T-helper 17 cell (primary cell): ENCODE measurements around the gene LPAR1. TPM values are rescaled to one million over a fixed set of nuclear protein-coding genes. Genes with fewer than 3 reads are reported as not detected.

Experiments used
- ATAC-seq: fragments of 150-1000 bp; cut with Tn5 transposase; 2 replicates; pipeline ENCODE4 v1.10.0; 2021; ENCODE audit warnings: mild to moderate bottlenecking, moderate library complexity
- DNase-seq, 3 donors: peaks; one replicate each; pipeline versions ENCODE4 v3.0.0 to v3.0.0-alpha.2; 2020 to 2021
- H3K9me3 ChIP-seq: one replicate; pipeline ENCODE4 v1.7.0; 2013; ENCODE audit warnings: low read length, mild to moderate bottlenecking; ENCODE audit not compliant: control insufficient read depth, poor library complexity, severe bottlenecking
- H3K27ac Mint-ChIP-seq: one replicate; pipeline ENCODE4 v1.8.0; 2022; ENCODE audit warnings: mild to moderate bottlenecking, moderate library complexity, mixed read lengths
- H3K27me3 Mint-ChIP-seq: one replicate; pipeline ENCODE4 v1.8.0; 2022; ENCODE audit warnings: mixed read lengths
- H3K36me3 Mint-ChIP-seq: one replicate; pipeline ENCODE4 v1.8.0; 2022; ENCODE audit warnings: low read depth, mixed read lengths
- H3K4me1 Mint-ChIP-seq: one replicate; pipeline ENCODE4 v1.8.0; 2022; ENCODE audit warnings: mild to moderate bottlenecking, mixed read lengths
- H3K4me3 Mint-ChIP-seq: one replicate; pipeline ENCODE4 v1.8.0; 2022; ENCODE audit warnings: mild to moderate bottlenecking, moderate library complexity, mixed read lengths
- total RNA-seq, 4 donors: library from RNA in 2 of 4; stranded (reverse) in 2 of 4; gene quantifications; one replicate each; pipeline ENCODE4 v1.2.3 and lab custom pipeline; 2022 to 2026

LPAR1 gene
- total RNA-seq, 2 donors from 2014 or later: not detected

GRCh38 chr9:110932863-110933262 is 105.4 kb downstream of the LPAR1 start:
- H3K27me3 Mint-ChIP-seq: no peaks in the 10 kb centered on the region
- H3K4me1 Mint-ChIP-seq: no peaks in the 10 kb centered on the region
- no peaks in the 10 kb centered on the region for H3K36me3 Mint-ChIP-seq
- DNase-seq (no peak), ATAC-seq (no peak)
- no peaks in the 10 kb centered on the region for H3K9me3 ChIP-seq
- H3K27ac Mint-ChIP-seq: no peak overlapping the region
- H3K4me3 Mint-ChIP-seq: no peak overlapping the region

GRCh38 chr9:110928599-110928998 is 109.7 kb downstream of the LPAR1 start:
- H3K9me3 ChIP-seq: no peaks in the 10 kb centered on the region
- no peaks in the 10 kb centered on the region for H3K36me3 Mint-ChIP-seq
- H3K4me1 Mint-ChIP-seq: no peaks in the 10 kb centered on the region
- DNase-seq (no peak), ATAC-seq (no peak)
- no peak overlapping the region for H3K27ac Mint-ChIP-seq
- H3K27me3 Mint-ChIP-seq: no peaks in the 10 kb centered on the region
- H3K4me3 Mint-ChIP-seq: no peak overlapping the region

DNA sequence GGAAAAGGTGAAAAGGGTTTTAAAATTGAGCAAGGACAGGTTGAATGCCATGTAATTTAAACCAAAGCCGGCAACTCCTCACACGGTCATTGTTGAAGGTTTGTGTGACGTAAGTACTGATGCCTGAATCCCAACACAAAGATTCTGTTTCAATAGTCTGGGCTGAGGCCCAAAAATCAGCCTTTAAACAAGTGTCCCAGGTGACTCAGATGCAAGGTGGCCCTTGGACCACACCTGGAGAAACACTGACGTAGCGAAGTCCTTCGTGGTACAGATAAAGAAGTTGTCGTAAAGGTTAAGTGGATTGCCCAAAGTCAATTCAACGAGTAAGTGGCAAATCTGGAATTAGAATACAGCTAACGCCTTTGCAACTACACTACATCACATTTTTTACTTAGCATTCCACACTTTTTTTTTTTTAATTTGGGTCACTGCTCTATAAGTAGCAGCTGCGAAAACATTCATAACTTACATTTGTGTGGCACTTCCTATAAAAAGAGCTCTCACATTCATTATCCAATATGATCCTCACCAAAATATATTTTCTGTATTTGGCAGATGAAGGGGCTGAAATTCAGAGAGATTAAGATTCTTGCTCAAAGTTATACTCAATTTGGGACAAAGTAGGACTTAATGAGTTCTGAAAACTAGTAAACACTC is 111.3 kb downstream of the LPAR1 start:
- Mint-ChIP-seq H3K36me3 (no peaks in the 10 kb centered on the region), H3K4me1 (no peaks in the 10 kb centered on the region), H3K27me3 (no peaks in the 10 kb centered on the region), H3K27ac (no peak overlapping the region), H3K4me3 (no peak overlapping the region)
- no peaks in the 10 kb centered on the region for H3K9me3 ChIP-seq
- ATAC-seq: no peak
- DNase-seq: no peak

GRCh38 chr9:110923601-110924000 is 114.7 kb downstream of the LPAR1 start:
- H3K27me3 Mint-ChIP-seq: no peaks in the 10 kb centered on the region
- no peak overlapping the region for H3K27ac Mint-ChIP-seq
- no peaks in the 10 kb centered on the region for H3K9me3 ChIP-seq
- no peak for ATAC-seq
- no peak for DNase-seq
- H3K36me3 Mint-ChIP-seq: no peaks in the 10 kb centered on the region
- no peaks in the 10 kb centered on the region for H3K4me1 Mint-ChIP-seq
- H3K4me3 Mint-ChIP-seq: no peak overlapping the region

GRCh38 chr9:110922145-110922544 is 116.1 kb downstream of the LPAR1 start:
- H3K27me3 Mint-ChIP-seq: no peaks in the 10 kb centered on the region
- H3K36me3 Mint-ChIP-seq: no peaks in the 10 kb centered on the region
- H3K4me3 Mint-ChIP-seq: no peak overlapping the region

GRCh38 chr9:110921705-110922104 is 116.6 kb downstream of the LPAR1 start:
- Mint-ChIP-seq H3K4me1 (no peaks in the 10 kb centered on the region), H3K27ac (no peak overlapping the region), H3K36me3 (no peaks in the 10 kb centered on the region), H3K4me3 (no peak overlapping the region), H3K27me3 (no peaks in the 10 kb centered on the region)
- no peak for DNase-seq
- no peak for ATAC-seq
- no peaks in the 10 kb centered on the region for H3K9me3 ChIP-seq

More at GRCh38 chr9:110922145-110922544, 116.1 kb downstream of the LPAR1 start:
- no peak overlapping the region for H3K27ac Mint-ChIP-seq
- H3K9me3 ChIP-seq: no peaks in the 10 kb centered on the region
- DNase-seq: no peak
- H3K4me1 Mint-ChIP-seq: no peaks in the 10 kb centered on the region
- ATAC-seq: no peak

DNA sequence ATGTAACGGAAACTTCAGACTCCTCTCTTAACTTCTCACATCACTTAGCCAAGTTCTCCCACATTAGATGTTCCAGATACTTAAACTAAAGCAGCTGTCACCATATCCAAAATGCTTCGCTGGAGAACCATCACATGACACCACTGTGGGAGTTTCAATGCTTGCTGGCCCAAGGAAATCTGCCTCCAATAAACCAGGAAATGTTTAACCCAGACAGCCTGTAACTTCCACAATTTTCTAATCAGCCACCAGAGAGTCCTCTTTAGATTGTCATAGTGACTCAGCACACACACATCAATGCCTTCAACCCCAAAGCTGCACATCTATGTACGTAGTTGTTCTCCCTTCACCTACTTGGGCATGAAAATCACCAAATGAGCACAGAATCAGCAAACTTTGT is 118.7 kb downstream of the LPAR1 start:
- no peaks in the 10 kb centered on the region for H3K9me3 ChIP-seq
- Mint-ChIP-seq H3K27me3 (no peaks in the 10 kb centered on the region), H3K4me3 (no peak overlapping the region), H3K36me3 (no peaks in the 10 kb centered on the region), H3K27ac (no peak overlapping the region), H3K4me1 (no peaks in the 10 kb centered on the region)
- ATAC-seq (no peak), DNase-seq (no peak)

DNA sequence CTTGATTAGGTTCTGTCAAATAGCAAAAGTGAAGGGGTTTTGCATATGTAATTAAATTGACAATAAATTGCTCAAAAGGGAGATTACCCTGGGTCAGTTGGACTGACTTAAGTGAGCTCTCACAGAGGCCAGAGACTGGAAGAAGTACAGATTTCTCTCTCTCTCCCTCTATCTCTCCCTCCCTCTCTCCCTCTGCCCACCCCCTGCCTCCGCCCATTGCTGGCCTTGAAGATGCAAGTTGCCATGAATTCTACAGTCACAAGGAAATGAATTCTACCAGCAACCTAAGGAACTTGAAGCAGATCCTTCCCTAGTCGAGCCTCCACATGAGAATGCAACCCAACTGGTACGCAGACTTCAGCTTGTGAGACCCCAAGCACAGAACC is 119.2 kb downstream of the LPAR1 start:
- ATAC-seq: no peak
- H3K36me3 Mint-ChIP-seq: no peaks in the 10 kb centered on the region
- DNase-seq: no peak
- H3K4me3 Mint-ChIP-seq: no peak overlapping the region
- no peak overlapping the region for H3K27ac Mint-ChIP-seq
- no peaks in the 10 kb centered on the region for H3K9me3 ChIP-seq
- no peaks in the 10 kb centered on the region for H3K4me1 Mint-ChIP-seq
- no peaks in the 10 kb centered on the region for H3K27me3 Mint-ChIP-seq

- no peak overlapping the region for H3K27ac Mint-ChIP-seq
- DNase-seq (no peak), ATAC-seq (no peak)
- H3K4me3 Mint-ChIP-seq: no peak overlapping the region
- no peaks in the 10 kb centered on the region for H3K27me3 Mint-ChIP-seq
- no peaks in the 10 kb centered on the region for H3K36me3 Mint-ChIP-seq
- no peaks in the 10 kb centered on the region for H3K9me3 ChIP-seq
- no peaks in the 10 kb centered on the region for H3K4me1 Mint-ChIP-seq
Measured at GRCh38 chr9:110918316-110919049, 119.8 kb downstream of the LPAR1 start.

DNA sequence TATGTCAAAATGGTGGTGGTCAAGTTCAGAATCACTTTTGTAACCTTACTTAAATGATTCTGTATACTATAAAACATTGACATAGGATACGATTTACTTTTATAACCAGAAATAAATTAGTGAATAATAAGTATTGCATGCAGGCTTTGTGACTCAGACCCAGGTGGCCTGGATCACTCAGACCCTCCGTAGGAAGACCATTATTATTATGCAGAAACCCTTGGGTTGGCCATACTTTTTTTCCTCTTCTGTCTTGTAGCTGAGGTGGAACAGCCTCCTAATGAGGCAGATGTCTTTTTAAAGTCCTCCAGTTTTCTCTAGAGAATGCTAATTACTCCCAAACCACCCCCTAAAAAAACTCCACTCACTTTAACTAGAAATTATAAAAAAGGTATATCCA is 121.9 kb downstream of the LPAR1 start:
- DNase-seq (no peak), ATAC-seq (no peak)
- Mint-ChIP-seq H3K27ac (no peak overlapping the region), H3K27me3 (no peaks in the 10 kb centered on the region), H3K4me3 (no peak overlapping the region), H3K36me3 (no peaks in the 10 kb centered on the region), H3K4me1 (no peaks in the 10 kb centered on the region)
- H3K9me3 ChIP-seq: no peaks in the 10 kb centered on the region

DNA sequence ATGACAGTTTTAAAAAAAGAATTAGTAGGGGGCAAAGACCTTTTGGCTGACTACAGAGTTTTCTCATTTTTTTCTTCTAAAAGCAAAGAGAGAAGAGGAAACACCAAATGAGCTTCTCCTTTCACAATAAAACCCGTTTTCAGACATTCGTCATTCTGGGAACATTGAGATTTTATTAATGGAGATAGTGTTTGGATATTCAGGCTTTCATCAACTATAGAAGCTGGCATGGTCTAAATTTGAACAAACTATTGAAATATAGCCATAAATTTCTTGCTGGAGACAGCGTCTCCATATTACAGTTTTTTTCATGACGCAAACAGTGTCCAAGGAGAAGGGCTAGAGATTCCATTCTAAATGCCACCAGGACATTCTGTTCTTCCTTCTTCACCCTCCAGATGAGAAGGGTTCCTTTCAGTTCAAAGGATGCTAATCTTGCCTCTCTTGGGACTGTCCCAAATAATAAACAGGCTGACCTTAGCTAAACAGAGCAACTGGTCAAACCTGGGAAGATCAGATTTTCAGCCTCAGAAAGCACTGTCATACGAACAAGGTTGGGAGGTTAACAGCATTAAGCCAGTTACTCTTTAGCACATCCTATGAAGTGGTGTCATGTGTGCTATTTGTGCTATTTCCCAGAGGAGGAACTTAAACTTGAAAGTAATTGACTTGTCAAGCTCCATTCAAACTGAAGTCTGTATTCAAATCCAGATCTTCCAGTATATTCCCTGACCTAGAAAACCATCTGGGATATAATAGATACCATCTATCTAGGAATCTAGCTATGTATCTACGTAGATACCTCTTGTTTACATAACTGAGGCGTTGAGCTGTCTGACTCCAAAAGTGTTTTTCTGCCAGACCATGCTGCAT is 125.6 kb downstream of the LPAR1 start:
- no peaks in the 10 kb centered on the region for H3K36me3 Mint-ChIP-seq
- no peaks in the 10 kb centered on the region for H3K4me1 Mint-ChIP-seq
- no peaks in the 10 kb centered on the region for H3K27me3 Mint-ChIP-seq
- no peaks in the 10 kb centered on the region for H3K9me3 ChIP-seq
- no peak overlapping the region for H3K27ac Mint-ChIP-seq
- no peak overlapping the region for H3K4me3 Mint-ChIP-seq
- ATAC-seq (no peak), DNase-seq (no peak)

- Mint-ChIP-seq H3K4me1 (no peaks in the 10 kb centered on the region), H3K27ac (no peak overlapping the region), H3K27me3 (no peaks in the 10 kb centered on the region), H3K4me3 (no peak overlapping the region), H3K36me3 (no peaks in the 10 kb centered on the region)
- ATAC-seq (no peak), DNase-seq (no peak)
- H3K9me3 ChIP-seq: no peaks in the 10 kb centered on the region
Measured at GRCh38 chr9:110911659-110912418, 126.4 kb downstream of the LPAR1 start.

GRCh38 chr9:110908894-110909293 is 129.4 kb downstream of the LPAR1 start:
- no peak for DNase-seq
- Mint-ChIP-seq H3K27ac (no peak overlapping the region), H3K27me3 (no peaks in the 10 kb centered on the region), H3K4me3 (no peak overlapping the region), H3K36me3 (no peaks in the 10 kb centered on the region), H3K4me1 (no peaks in the 10 kb centered on the region)
- H3K9me3 ChIP-seq: peaks cover 2% of the 10 kb centered on the region
- no peak for ATAC-seq
